ENCODE measurements around the gene LATS2. TPM values are rescaled to one million over a fixed set of nuclear protein-coding genes. Genes with fewer than 3 reads are reported as not detected.

The LATS2 gene
- total and polyA plus RNA-seq, 2 of the 8 experiments (the other 6 are each of a cell fraction or from before 2014, with no cell fraction given) = 8.3 to 26.2 TPM

GRCh38 chr13:21074546-21074945, 13.2 kb upstream of the LATS2 start:
- no peak overlapping the region for H4K8ac ChIP-seq (ENCODE audit: extremely low read depth, insufficient read depth, low read length)
- no peaks in the 10 kb centered on the region; a peak in 1 of 7 replicates for H3K27me3 ChIP-seq (replicated peaks in 1 of 4; ENCODE audit: control insufficient read depth in 3 of 4, extremely low read depth in 1 of 4, insufficient read depth in 3 of 4, low read length in 3 of 4)
- no peak overlapping the region for H3K4ac ChIP-seq (replicated peaks; ENCODE audit: insufficient read length, low read depth, low read length)
- H3K9ac ChIP-seq (replicated peaks in 1 of 4; ENCODE audit: extremely low read depth in 1 of 4, low read depth in 3 of 4, low read length in 3 of 4) = no peak overlapping the region
- no peak overlapping the region for H3K23ac ChIP-seq (ENCODE audit: insufficient read length)
- H2BK5ac ChIP-seq (ENCODE audit: low read depth, low read length) = no peak overlapping the region; the same call in 1 of the 2 replicates
- peak overlapping the region; percentile 75 for H2AFZ ChIP-seq (ENCODE audit: low read length)
- 66% methylated on average over 10 of the region's 10 CpGs; no CpG with 5 or more reads in 1 of the 2 experiments for WGBS, 2 experiments (ENCODE audit: extremely low coverage in 1 of 2, insufficient coverage in 1 of 2, insufficient read length in 1 of 2, insufficient replicate concordance in 2 of 2, low coverage in 1 of 2, low lambda C conversion rate in 2 of 2, missing lambda C conversion rate in 1 of 2)
- no peak overlapping the region for H2BK20ac ChIP-seq (ENCODE audit: low read length)
- no peak overlapping the region for H3K14ac ChIP-seq (ENCODE audit: insufficient read length)
- no peak overlapping the region for H2BK120ac ChIP-seq (replicated peaks; ENCODE audit: low read depth, low read length)
- no peaks in the 10 kb centered on the region for H3K79me1 ChIP-seq (ENCODE audit: low read depth, low read length)
- POLR2A ChIA-PET (ENCODE audit: partially characterized antibody) = interaction anchor here (0.9 to 6.4 kb wide), 5 partner anchors 10 to 78 kb away, joined by 3 to 45 read pairs (median 4); partner anchors contain the start of gene LATS2
- H2BK15ac ChIP-seq (ENCODE audit: low read length) = no peak overlapping the region
- H3K56ac ChIP-seq (replicated peaks; ENCODE audit: insufficient read length, low read depth, low read length) = no peak overlapping the region
- H3K23me2 ChIP-seq (ENCODE audit: low read depth, low read length) = no peaks in the 10 kb centered on the region; the same call in 1 of the 2 replicates
- no peak overlapping the region for H4K91ac ChIP-seq (replicated peaks; ENCODE audit: insufficient read length, low read length)
- no peak overlapping the region for H2AK5ac ChIP-seq (ENCODE audit: low read depth, low read length)
- H3K79me2 ChIP-seq (ENCODE audit: control insufficient read depth in 1 of 2, insufficient read depth in 2 of 2, low read length in 2 of 2) = no peaks in the 10 kb centered on the region
- peak overlapping the region; percentile 94; the same call in 1 of the 2 replicates for H2BK12ac ChIP-seq (ENCODE audit: low read depth, low read length)
- CTCF ChIA-PET (ENCODE audit: partially characterized antibody) = no interaction called here
- no peak overlapping the region for H3K18ac ChIP-seq (ENCODE audit: extremely low read depth, low read length)
- no peaks in the 10 kb centered on the region for H4K20me1 ChIP-seq (replicated peaks in 1 of 2; ENCODE audit: control insufficient read depth in 1 of 2, insufficient read depth in 2 of 2, low read length in 2 of 2)
- H3K4me2 ChIP-seq (ENCODE audit: insufficient read depth in 1 of 2, low read depth in 2 of 2, low read length in 2 of 2) = peak overlapping the region; percentile 77 to 83; a peak in 2 of 4 replicates
- peaks cover 3 to 6% (median 4%) of the 10 kb centered on the region in 4 experiments; a peak in 5 of 7 replicates for H3K4me1 ChIP-seq (replicated peaks in 1 of 4; ENCODE audit: control insufficient read depth in 3 of 4, insufficient read depth in 4 of 4, low read length in 3 of 4)
- TF ChIP-seq SUZ12 (IDR thresholded peaks at IDR 0.05; ENCODE audit: low read length) (no peak), TAF1 (IDR thresholded peaks at IDR 0.05; ENCODE audit: low read depth, low read length) (peak; percentile 39; the same call in 1 of the 2 replicates)
- H3K36me3 ChIP-seq (ENCODE audit: control insufficient read depth in 2 of 4, insufficient read depth in 4 of 4, low read length in 3 of 4) = no peaks in the 10 kb centered on the region
- H3K27ac ChIP-seq (ENCODE audit: low read depth, low read length) = no peak overlapping the region
- H4K5ac ChIP-seq (ENCODE audit: insufficient read length, low read depth, low read length) = no peak overlapping the region
- DNase-seq (ENCODE audit: low read depth in 1 of 2, low spot score in 2 of 2) (peak in 1 of 2 experiments; percentile 41), FAIRE-seq (no peak)
- H3K9me3 ChIP-seq (ENCODE audit: insufficient read depth in 2 of 2, low read depth in 1 of 2, low read length in 1 of 2) = no peaks in the 10 kb centered on the region
- H3K4me3 ChIP-seq (ENCODE audit: extremely low read depth in 1 of 4, insufficient read depth in 2 of 4, low read depth in 3 of 4, low read length in 4 of 4) = peak overlapping the region in 1 of 4 experiments; percentile 62; a peak in 2 of 8 replicates
